Measurements from ENCODE around the gene CACNA1A. TPM values are rescaled to one million over a fixed set of nuclear protein-coding genes. Genes with fewer than 3 reads are reported as not detected.

CACNA1A gene
- 0.07 to 0.37 TPM (median 0.25 TPM) in 4 of 5 replicates, not detected in the other for total RNA-seq (2022; extraction: Qiagen RNA extraction; ENCODE audit: low read depth)

GRCh38 chr19:13506471-13506820, at the start of gene CACNA1A:
CACNA1A (minus strand) TSS chr19:13506479; CDS start chr19:13506224, 255 bp downstream.

Measured in A549 treated with RU486 at 1 μM for 4 hours (cell line).